ENCODE results near the gene COL4A6. TPM values are rescaled to one million over a fixed set of nuclear protein-coding genes. Genes with fewer than 3 reads are reported as not detected.

The COL4A6 gene
- total and polyA plus RNA-seq, 8 donors = 0.58 to 30.8 (median 9.0) TPM

GRCh38 chrX:108230574-108230973 is 207.6 kb downstream of the COL4A6 start:
- intact Hi-C loops (cut with DNase I; ENCODE audit: low total_unique reads) = no loop called here
- no peak for DNase-seq
- WGBS, 5 donors = 67 to 100% (median 92%) methylated on average over 1 of the region's 1 CpG
- H3K9me3 ChIP-seq = no peaks in the 10 kb centered on the region
- H3K27ac ChIP-seq = no peak overlapping the region
- no peak overlapping the region for H3K4me3 ChIP-seq
- no peaks in the 10 kb centered on the region for H3K27me3 ChIP-seq
- no peaks in the 10 kb centered on the region for H3K4me1 ChIP-seq
- no peaks in the 10 kb centered on the region for H3K36me3 ChIP-seq
- TF ChIP-seq EP300 (IDR thresholded peaks at IDR 0.05) (no peak), POLR2A (IDR thresholded peaks at IDR 0.05) (no peak), POLR2AphosphoS5 (IDR thresholded peaks at IDR 0.05) (no peak)
- TF ChIP-seq, protein P1, sequence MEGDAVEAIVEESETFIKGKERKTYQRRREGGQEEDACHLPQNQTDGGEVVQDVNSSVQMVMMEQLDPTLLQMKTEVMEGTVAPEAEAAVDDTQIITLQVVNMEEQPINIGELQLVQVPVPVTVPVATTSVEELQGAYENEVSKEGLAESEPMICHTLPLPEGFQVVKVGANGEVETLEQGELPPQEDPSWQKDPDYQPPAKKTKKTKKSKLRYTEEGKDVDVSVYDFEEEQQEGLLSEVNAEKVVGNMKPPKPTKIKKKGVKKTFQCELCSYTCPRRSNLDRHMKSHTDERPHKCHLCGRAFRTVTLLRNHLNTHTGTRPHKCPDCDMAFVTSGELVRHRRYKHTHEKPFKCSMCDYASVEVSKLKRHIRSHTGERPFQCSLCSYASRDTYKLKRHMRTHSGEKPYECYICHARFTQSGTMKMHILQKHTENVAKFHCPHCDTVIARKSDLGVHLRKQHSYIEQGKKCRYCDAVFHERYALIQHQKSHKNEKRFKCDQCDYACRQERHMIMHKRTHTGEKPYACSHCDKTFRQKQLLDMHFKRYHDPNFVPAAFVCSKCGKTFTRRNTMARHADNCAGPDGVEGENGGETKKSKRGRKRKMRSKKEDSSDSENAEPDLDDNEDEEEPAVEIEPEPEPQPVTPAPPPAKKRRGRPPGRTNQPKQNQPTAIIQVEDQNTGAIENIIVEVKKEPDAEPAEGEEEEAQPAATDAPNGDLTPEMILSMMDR (IDR thresholded peaks at IDR 0.05) = no peak

DNA sequence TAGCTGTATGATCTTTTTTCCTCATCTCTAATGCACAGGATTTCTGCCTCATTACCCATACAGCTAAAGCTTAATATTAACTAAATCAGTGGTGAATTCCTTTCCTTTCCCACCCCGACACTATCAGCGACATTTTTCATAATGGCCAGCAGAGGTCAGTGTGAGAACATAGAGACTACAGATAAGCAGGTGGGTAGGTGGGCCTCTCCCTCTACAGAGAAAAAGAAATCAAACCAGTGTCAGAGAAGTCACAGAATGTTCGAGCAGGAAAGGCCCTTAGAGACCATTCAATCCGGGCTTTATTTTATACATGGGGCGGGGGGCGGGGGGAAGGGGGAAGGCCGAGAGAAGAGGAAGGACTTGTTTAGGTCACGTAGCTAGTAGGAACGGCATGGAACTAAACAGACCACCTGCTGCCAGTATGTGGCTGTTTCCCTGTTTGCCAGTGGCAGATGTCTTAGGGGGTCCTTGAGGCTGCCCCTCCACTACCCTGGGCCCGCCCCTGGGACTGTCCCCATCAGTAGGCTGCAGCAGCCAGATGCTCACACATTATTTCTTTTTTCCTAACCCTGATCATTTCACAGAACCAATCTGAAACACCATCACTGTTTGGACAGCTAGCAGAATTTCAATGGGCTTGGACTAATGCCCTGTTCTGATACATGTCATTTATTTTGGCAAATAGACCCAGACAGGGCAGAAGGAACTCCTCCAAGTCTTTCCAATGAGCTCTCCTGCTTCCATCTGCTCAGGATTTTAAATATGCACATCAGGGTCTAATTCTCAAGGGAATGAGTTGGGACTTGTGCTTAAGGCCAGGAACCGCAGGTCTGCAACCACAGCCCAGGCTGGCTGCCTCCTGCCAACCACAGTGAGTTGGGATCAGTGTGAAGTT is 213.2 kb downstream of the COL4A6 start:
- Histone ChIP-seq H3K27ac (peak overlapping the region in 2 of 5 donors; percentile 22 to 25), H3K4me1 (peaks cover 0 to 31% (median 18%) of the 10 kb centered on the region in 4 donors), H3K27me3 (peaks cover 0 to 9% (median 0%) of the 10 kb centered on the region in 3 donors), H3K9me3 (no peaks in the 10 kb centered on the region), H3K36me3 (no peaks in the 10 kb centered on the region), H3K4me3 (no peak overlapping the region)
- WGBS, 5 donors = 15 to 25% (median 20%) methylated on average over 9 to 11 of the region's 11 CpGs
- TF ChIP-seq POLR2AphosphoS5 (IDR thresholded peaks at IDR 0.05) = no peak
- TF ChIP-seq, protein P1 (IDR thresholded peaks at IDR 0.05) = peak in 4 of 7 experiments; percentile 20 to 46 (median 37)
- peak in 1 of 2 donors; percentile 75 for DNase-seq
- intact Hi-C loops (cut with DNase I; ENCODE audit: low total_unique reads) = no loop called here

DNA sequence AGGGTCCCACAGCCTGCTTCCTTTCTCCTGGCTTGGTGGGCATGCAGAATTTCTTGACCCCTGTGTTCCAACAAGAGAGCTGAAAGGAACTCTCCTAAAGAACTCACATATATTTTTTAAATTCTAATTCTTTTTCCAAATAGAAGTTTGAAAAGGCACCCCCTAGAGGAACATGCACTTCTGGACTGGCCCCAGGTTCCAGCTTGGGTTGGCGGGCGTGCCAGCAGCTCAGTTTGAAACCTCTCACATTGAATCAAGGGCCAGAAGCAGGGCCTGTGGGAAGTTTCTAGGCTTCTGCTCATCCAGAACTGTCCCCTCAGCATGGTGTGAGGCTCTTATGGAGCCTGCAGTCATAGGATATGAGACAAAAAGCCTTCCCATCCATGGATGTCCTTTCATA is 214.0 kb downstream of the COL4A6 start:
- no peaks in the 10 kb centered on the region for H3K36me3 ChIP-seq
- no peak overlapping the region for H3K4me3 ChIP-seq
- peaks cover 0 to 31% (median 18%) of the 10 kb centered on the region in 4 donors for H3K4me1 ChIP-seq
- H3K27ac ChIP-seq = peak overlapping the region in 1 of 5 donors; percentile 22
- DNase-seq = no peak
- H3K9me3 ChIP-seq = no peaks in the 10 kb centered on the region
- 79 to 88% (median 84%) methylated on average over 2 of the region's 2 CpGs for WGBS, 5 donors
- no peak for TF ChIP-seq POLR2AphosphoS5 (IDR thresholded peaks at IDR 0.05)
- no peak for TF ChIP-seq EP300 (IDR thresholded peaks at IDR 0.05)
- no peak for TF ChIP-seq POLR2A (IDR thresholded peaks at IDR 0.05)
- TF ChIP-seq, protein P1 (IDR thresholded peaks at IDR 0.05) = no peak
- intact Hi-C loops (cut with DNase I; ENCODE audit: low total_unique reads) = no loop called here
- peaks cover 0 to 9% (median 0%) of the 10 kb centered on the region in 3 donors for H3K27me3 ChIP-seq

DNA sequence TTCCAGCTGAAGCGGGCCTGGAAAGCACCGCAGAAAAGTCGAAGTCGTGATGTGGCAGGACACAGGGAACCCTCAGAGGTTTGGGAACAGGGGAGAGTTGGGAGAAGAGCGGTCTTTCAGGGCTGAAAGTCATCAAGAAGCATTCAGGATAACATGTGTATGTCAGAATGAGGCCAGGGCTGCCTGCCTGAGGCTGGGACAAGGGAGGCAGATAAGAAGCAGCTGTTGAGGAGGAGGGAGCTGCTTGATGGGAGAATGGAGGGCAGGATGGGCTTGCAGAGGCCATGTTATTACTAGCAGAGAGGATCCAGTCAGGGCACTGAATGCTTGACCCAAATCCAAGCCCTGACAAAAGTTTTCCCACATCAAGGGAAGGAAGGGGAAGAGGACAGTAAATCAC is 214.6 kb downstream of the COL4A6 start:
- peaks cover 0 to 9% (median 0%) of the 10 kb centered on the region in 3 donors for H3K27me3 ChIP-seq
- H3K9me3 ChIP-seq = no peaks in the 10 kb centered on the region
- WGBS, 5 donors = 56 to 79% (median 60%) methylated on average over 4 to 5 of the region's 5 CpGs
- TF ChIP-seq POLR2AphosphoS5 (IDR thresholded peaks at IDR 0.05) = no peak
- TF ChIP-seq POLR2A (IDR thresholded peaks at IDR 0.05) = no peak
- no peak for TF ChIP-seq EP300 (IDR thresholded peaks at IDR 0.05)
- TF ChIP-seq, protein P1 (IDR thresholded peaks at IDR 0.05) = no peak
- no peak overlapping the region for H3K4me3 ChIP-seq
- H3K36me3 ChIP-seq = no peaks in the 10 kb centered on the region
- peaks cover 0 to 31% (median 18%) of the 10 kb centered on the region in 4 donors for H3K4me1 ChIP-seq
- intact Hi-C loops (cut with DNase I; ENCODE audit: low total_unique reads) = no loop called here
- peak overlapping the region in 1 of 5 donors; percentile 22 for H3K27ac ChIP-seq
- DNase-seq = peak in 1 of 2 donors; percentile 39
